Fibroblast of lung (primary cell): ENCODE measurements around the gene VENTX.

Experiments used
- CTCF ChIP-seq, 2 donors: IDR thresholded peaks in 1 of 2; conservative IDR thresholded peaks in 1 of 2; 1 replicate in 1 of 2; 2 replicates in 1 of 2; pipeline ENCODE4 v1.5.1; 2011 to 2012; ENCODE audit warnings: low read length in 2 of 2, control low read depth in 1 of 2, inconsistent platforms in 1 of 2, low read depth in 1 of 2, mild to moderate bottlenecking in 1 of 2
- EZH2 ChIP-seq: IDR thresholded peaks from 2 replicates; pipeline ENCODE4 v1.5.1; 2012; ENCODE audit warnings: low read length, control low read depth, mild to moderate bottlenecking; ENCODE audit errors: missing control alignments

GRCh38 chr10:133278577-133279265 is 41.1 kb downstream of the VENTX start:
- no peak for TF ChIP-seq CTCF (conservative IDR thresholded peaks at IDR 0.05 in 1 of 2, IDR thresholded peaks at IDR 0.05 in 1 of 2; ENCODE audit: low read depth in 1 of 2, low read length in 2 of 2)
- no peak for TF ChIP-seq EZH2
